AG09309 (cell line): ENCODE data around the gene SEMA6C.

ENCODE experiments used
- DNase-seq: peaks from one replicate; pipeline ENCODE4 v3.0.0-alpha.2; 2010; ENCODE audit warnings: low read depth
- H3K4me3 ChIP-seq: 2 replicates; pipeline ENCODE4 v1.5.1; 2011; ENCODE audit warnings: mild to moderate bottlenecking, low read depth, low read length, moderate library complexity; ENCODE audit not compliant: control insufficient read depth
- TF ChIP-seq, protein P1 (sequence below): IDR thresholded peaks from 2 replicates; pipeline ENCODE4 v1.5.1; 2011; ENCODE audit warnings: mild to moderate bottlenecking, low read depth, low read length, inconsistent platforms; ENCODE audit not compliant: insufficient read depth, control insufficient read depth; ENCODE audit errors: missing control alignments

SEMA6C gene

DNA sequence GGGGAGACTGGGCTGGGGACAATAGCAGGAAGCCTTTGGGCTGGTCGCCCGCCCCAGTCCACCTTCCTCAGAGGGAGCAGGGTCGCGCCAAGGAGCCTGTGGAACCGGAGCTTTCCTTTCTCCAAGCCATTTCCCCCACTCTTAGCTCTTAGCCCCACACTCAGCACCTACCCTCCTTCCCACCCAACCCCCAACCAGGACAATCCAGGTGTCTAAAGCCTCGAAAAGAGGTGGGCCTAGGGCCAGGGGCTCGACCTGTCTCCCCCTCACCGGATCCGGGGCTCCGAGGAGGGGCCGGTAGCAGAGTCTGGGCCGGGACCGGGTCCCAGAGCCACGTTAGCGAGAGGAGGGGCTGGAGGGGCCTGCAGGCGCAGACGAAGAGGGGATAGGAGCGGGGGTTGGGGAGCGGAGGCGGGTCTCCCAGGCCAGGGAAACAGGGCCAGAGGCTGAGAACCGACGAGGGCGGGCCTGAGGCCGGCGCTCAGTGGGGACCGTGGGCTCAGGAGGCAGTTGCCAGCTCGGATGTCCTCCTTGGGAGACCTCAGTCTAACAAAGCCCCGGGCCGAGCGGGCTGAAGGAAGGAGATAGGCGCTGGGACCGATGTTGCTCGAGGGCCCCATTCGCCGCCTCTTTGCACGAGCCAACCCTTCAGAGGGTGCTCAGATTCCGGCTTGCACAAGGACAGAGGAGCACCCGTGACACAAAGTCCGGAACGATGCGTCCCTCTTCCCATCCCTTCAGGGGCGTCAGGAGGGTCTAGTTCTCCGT is 943 bp downstream of the SEMA6C start:
- TF ChIP-seq, protein P1, sequence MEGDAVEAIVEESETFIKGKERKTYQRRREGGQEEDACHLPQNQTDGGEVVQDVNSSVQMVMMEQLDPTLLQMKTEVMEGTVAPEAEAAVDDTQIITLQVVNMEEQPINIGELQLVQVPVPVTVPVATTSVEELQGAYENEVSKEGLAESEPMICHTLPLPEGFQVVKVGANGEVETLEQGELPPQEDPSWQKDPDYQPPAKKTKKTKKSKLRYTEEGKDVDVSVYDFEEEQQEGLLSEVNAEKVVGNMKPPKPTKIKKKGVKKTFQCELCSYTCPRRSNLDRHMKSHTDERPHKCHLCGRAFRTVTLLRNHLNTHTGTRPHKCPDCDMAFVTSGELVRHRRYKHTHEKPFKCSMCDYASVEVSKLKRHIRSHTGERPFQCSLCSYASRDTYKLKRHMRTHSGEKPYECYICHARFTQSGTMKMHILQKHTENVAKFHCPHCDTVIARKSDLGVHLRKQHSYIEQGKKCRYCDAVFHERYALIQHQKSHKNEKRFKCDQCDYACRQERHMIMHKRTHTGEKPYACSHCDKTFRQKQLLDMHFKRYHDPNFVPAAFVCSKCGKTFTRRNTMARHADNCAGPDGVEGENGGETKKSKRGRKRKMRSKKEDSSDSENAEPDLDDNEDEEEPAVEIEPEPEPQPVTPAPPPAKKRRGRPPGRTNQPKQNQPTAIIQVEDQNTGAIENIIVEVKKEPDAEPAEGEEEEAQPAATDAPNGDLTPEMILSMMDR, result no peak
- no peak for DNase-seq
- peak overlapping the region; percentile 65 for H3K4me3 ChIP-seq

DNA sequence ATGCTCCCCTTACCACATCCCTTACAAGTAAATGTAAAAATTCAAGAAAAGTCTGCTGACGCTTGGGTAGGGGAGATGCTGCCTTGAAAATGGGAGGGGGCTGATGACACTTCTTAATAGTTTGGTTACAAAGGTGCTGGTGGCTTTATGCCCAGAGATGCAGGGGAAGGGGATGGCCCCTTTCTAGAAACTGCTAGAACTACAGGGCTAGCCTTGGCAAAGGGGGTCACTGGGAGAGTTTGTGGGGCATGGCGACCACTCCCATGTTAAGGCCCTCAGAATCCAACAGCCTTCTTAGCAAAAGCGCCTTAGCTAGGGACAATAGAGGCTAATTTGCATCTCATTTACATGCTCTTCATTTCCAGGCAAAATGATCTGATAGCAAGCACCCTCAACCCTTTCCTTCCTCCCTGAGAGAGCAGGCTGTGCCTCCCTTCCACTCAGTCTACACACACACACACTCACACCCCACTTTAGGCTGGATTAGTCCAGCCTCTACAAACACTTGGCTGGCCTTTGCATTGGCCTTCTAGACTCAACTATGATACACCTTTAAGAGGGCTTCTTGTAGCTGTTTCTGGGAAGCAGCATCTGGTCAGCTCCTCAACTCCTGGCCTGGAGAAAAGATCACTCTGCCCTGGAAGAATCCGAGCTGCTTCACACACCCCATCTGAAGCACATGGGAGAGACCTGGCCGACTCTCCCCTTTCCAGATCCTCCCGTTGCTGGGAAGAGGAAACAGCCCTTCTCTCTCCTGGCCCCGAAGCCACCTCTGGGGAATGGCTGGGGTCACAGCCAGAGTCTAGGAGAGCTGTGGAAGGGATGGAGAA is 1.7 kb downstream of the SEMA6C start:
- DNase-seq, result no peak
- TF ChIP-seq, protein P1, result no peak
- no peak overlapping the region for H3K4me3 ChIP-seq

DNA sequence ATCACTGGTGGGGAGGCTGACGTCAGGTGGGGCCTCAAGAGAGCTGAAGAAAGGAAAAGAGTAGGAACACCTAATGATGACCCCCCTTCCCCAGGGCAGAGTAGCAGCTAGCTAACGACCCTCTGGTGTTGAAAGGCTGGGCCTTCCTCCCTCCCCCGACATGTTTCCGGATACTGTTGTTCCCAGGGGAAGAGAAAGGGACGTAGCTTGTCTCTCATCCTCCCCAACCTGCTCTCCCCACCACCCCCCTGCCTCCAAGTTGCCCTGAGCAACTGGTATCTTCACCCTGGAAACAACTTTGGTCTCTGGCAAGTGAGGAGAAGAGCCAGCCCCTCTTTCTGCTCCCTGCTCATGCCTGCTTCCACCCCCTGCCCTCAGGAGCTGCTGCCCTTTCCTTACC is 2.4 kb downstream of the SEMA6C start:
- TF ChIP-seq, protein P1, result no peak
- no peak overlapping the region for H3K4me3 ChIP-seq
- no peak for DNase-seq

DNA sequence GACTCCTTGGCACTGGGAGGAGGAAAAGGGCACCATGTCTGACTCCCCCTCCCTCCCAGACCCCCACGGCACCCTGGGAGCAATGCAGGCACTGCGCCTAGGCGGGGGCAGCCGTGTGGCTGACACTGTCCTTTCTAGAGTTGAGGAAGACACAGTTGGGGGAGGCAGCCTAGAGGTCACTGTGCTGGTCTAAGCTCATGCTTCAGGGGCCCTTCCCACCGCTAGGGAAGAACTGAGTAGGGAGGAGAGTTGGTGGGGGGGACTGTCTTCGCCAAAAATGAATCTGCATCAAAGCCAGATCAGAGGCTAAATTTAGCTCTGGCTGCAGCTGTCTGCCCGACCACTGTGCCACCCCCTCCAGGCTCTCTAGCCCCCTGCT is 3.4 kb downstream of the SEMA6C start:
- DNase-seq, result no peak
- no peak overlapping the region for H3K4me3 ChIP-seq
- TF ChIP-seq, protein P1, result no peak

DNA sequence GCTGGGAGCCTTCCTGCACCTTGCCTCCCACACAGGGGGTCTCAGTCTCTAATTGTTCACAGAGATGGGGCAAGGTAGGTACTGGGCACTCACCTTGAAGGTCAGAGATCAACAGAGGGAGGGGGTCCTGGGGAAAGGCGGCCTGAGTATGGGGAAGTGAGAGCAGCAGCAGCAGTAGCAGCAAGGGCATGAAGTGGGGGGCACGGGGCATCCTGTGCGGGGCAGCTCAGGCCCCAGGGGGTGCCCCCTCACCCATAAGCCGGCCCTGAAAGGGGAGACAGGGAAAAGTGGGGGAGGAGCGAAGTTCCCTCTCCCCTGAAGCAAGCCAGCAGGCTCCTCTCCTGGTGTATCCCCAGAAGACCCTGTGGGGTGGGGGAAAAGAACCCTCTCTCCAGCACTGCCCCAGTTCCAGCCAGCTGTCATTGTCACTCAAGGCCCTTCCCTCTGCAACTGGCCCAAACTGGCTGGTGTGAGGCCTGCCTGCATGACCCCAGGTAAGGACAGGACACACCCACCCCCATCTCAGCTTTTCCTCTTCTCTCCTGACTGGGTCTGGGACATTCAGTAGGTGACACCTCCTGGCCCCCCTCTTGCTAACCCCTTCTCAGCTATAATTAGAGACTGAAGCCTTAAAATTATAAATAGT is 3.9 kb downstream of the SEMA6C start:
- TF ChIP-seq, protein P1, result no peak
- DNase-seq, result no peak
- H3K4me3 ChIP-seq, result no peak overlapping the region

DNA sequence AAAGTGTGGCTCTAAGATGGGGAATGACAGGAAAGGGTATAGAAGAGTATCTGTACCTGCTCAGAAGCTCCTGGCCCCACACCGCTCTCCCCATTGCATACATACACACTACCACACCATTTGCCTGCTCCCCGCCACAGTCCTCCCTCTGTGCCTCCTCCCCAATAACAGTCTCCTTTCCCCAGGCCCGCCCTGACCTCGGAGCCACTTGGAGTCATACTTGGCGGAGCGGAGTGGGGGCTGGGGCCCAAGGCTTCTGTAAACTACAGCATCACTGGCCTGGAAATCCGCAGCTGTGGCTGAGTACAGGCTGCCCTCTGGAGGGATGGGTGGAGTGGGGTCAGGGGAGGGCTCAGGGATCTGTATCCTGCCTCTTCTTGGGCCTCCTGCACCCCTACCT is 8.6 kb downstream of the SEMA6C start:
- no peak for DNase-seq
- no peak overlapping the region for H3K4me3 ChIP-seq
- TF ChIP-seq, protein P1, result no peak
